Activated naive CD8-positive, alpha-beta T cell treated with anti-CD3 and anti-CD28 coated beads, Interleukin-2, amount 10 ng/mL, durations not matched to agents 7 days and 5 days (primary cell): ENCODE measurements around the gene TET2. TPM values are rescaled to one million over a fixed set of nuclear protein-coding genes. Genes with fewer than 3 reads are reported as not detected.
A peak's percentile ranks its signal among the peaks of the same experiment; 100 is the strongest.

Experiments
- ATAC-seq: fragments of 150-1000 bp; cut with Tn5 transposase; one replicate; pipeline ENCODE4 v1.10.0; 2021; ENCODE audit warnings: low read depth, moderate library complexity
- POLR2A ChIA-PET: fragments of 350-600 bp; sonication (Branson Sonifier 250); formaldehyde crosslinking; loops from one replicate; lab custom pipeline; 2021; ENCODE audit warnings: antibody characterized with exemption; lab: Charles Lee
- DNase-seq: peaks from one replicate; pipeline ENCODE4 v3.0.0; 2021
- H3K27ac Mint-ChIP-seq: one replicate; pipeline ENCODE4 v1.8.0; 2022; ENCODE audit warnings: mild to moderate bottlenecking, mixed read lengths
- H3K27me3 Mint-ChIP-seq: one replicate; pipeline ENCODE4 v1.8.0; 2022; ENCODE audit warnings: mild to moderate bottlenecking, moderate library complexity, mixed read lengths
- H3K36me3 Mint-ChIP-seq: one replicate; pipeline ENCODE4 v1.8.0; 2021; ENCODE audit warnings: mild to moderate bottlenecking, mixed read lengths
- H3K4me1 Mint-ChIP-seq: one replicate; pipeline ENCODE4 v1.8.0; 2021; ENCODE audit warnings: mixed read lengths
- H3K4me3 Mint-ChIP-seq: one replicate; pipeline ENCODE4 v1.8.0; 2022; ENCODE audit warnings: mild to moderate bottlenecking, moderate library complexity, mixed read lengths
- H3K9me3 Mint-ChIP-seq: one replicate; pipeline ENCODE4 v1.8.0; 2021; ENCODE audit warnings: mixed read lengths
- total RNA-seq, 2 experiments: library from RNA; stranded (reverse); gene quantifications; one replicate each; pipeline ENCODE4 v1.2.3, GENCODE V29; 2021

TET2 gene
- total RNA-seq, 2 experiments from 2014 or later, result 29.2 to 31.4 TPM

- Mint-ChIP-seq H3K36me3 (peaks cover 40% of the 10 kb centered on the region), H3K27ac (no peak overlapping the region), H3K4me1 (peaks cover 15% of the 10 kb centered on the region)
Observed at GRCh38 chr4:105197777-105198176, 51.1 kb downstream of the TET2 start.

GRCh38 chr4:105198541-105198940 is 51.9 kb downstream of the TET2 start:
- Mint-ChIP-seq H3K36me3 (peaks cover 37% of the 10 kb centered on the region), H3K4me3 (no peak overlapping the region), H3K9me3 (no peaks in the 10 kb centered on the region), H3K4me1 (peaks cover 12% of the 10 kb centered on the region), H3K27me3 (no peaks in the 10 kb centered on the region), H3K27ac (no peak overlapping the region)
- POLR2A ChIA-PET, result no interaction called here
- ATAC-seq, result no peak
- DNase-seq, result no peak

More at GRCh38 chr4:105197777-105198176, 51.1 kb downstream of the TET2 start:
- ATAC-seq (no peak), DNase-seq (no peak)
- POLR2A ChIA-PET, result no interaction called here
- no peaks in the 10 kb centered on the region for H3K27me3 Mint-ChIP-seq
- no peaks in the 10 kb centered on the region for H3K9me3 Mint-ChIP-seq
- no peak overlapping the region for H3K4me3 Mint-ChIP-seq

GRCh38 chr4:105206214-105206613 is 59.5 kb downstream of the TET2 start:
- no peaks in the 10 kb centered on the region for H3K27me3 Mint-ChIP-seq
- H3K9me3 Mint-ChIP-seq, result no peaks in the 10 kb centered on the region
- DNase-seq (no peak), ATAC-seq (no peak)
- H3K27ac Mint-ChIP-seq, result no peak overlapping the region
- POLR2A ChIA-PET, result no interaction called here
- no peaks in the 10 kb centered on the region for H3K4me1 Mint-ChIP-seq
- H3K36me3 Mint-ChIP-seq, result peaks cover 45% of the 10 kb centered on the region
- H3K4me3 Mint-ChIP-seq, result no peak overlapping the region

DNA sequence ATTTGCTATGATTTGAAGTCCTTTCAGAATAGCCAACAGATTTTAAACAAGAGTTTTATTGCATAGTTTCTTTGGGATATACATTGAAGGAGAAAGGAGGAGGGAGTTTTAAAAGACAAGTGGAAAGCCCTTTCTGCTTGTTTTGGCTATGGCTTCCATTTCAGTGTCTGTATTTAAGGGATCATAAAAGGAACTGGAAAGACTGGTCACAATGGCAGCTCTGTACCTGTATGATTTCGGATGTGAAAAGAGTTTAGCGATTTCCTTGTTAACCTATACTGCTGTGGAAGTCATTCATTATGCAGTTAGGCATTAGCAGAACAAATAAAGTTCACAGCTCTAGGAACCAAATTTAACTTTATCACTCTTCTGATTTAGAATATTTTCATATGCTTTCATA is 60.7 kb downstream of the TET2 start:
- H3K27me3 Mint-ChIP-seq, result no peaks in the 10 kb centered on the region
- POLR2A ChIA-PET, result no interaction called here
- no peak overlapping the region for H3K4me3 Mint-ChIP-seq
- no peak overlapping the region for H3K27ac Mint-ChIP-seq
- H3K4me1 Mint-ChIP-seq, result no peaks in the 10 kb centered on the region
- no peak for DNase-seq
- no peak for ATAC-seq
- peaks cover 48% of the 10 kb centered on the region for H3K36me3 Mint-ChIP-seq
- H3K9me3 Mint-ChIP-seq, result no peaks in the 10 kb centered on the region

DNA sequence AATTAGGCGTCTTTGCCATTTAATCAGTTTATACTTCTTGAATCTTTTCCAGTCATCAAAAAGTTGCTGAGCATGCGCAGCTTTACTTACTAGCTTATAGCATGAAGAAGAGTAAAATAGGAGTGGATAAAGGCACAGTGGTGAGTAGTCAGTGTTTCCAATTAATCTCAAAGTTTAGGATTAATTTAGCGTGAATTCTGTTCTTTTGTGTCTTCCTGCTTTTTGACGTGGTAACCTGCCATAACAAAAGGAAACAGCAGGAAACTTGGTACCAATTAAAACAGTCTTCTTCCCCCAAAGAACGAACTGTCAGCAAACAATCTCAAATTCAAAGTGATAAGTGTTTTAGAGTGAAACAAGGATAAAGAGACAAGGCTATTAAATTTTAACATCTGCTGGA is 61.9 kb downstream of the TET2 start:
- no peaks in the 10 kb centered on the region for H3K27me3 Mint-ChIP-seq
- peaks cover 42% of the 10 kb centered on the region for H3K36me3 Mint-ChIP-seq
- ATAC-seq (no peak), DNase-seq (no peak)
- no peak overlapping the region for H3K4me3 Mint-ChIP-seq
- no peak overlapping the region for H3K27ac Mint-ChIP-seq
- POLR2A ChIA-PET, result no interaction called here
- H3K9me3 Mint-ChIP-seq, result no peaks in the 10 kb centered on the region
- no peaks in the 10 kb centered on the region for H3K4me1 Mint-ChIP-seq

- no peak for DNase-seq
Observed at GRCh38 chr4:105210916-105211315, 64.2 kb downstream of the TET2 start.

GRCh38 chr4:105215609-105216313 is 69.1 kb downstream of the TET2 start:
- no peak overlapping the region for H3K27ac Mint-ChIP-seq
- peaks cover 2% of the 10 kb centered on the region for H3K9me3 Mint-ChIP-seq
- no peak overlapping the region for H3K4me3 Mint-ChIP-seq
- H3K4me1 Mint-ChIP-seq, result peaks cover 12% of the 10 kb centered on the region
- H3K36me3 Mint-ChIP-seq, result peaks cover 44% of the 10 kb centered on the region
- ATAC-seq (peak; percentile 39), DNase-seq (no peak)
- POLR2A ChIA-PET, result no interaction called here
- H3K27me3 Mint-ChIP-seq, result no peaks in the 10 kb centered on the region

More at GRCh38 chr4:105210916-105211315, 64.2 kb downstream of the TET2 start:
- H3K4me3 Mint-ChIP-seq, result no peak overlapping the region
- H3K27me3 Mint-ChIP-seq, result no peaks in the 10 kb centered on the region
- no peak for ATAC-seq
- POLR2A ChIA-PET, result no interaction called here
- peaks cover 49% of the 10 kb centered on the region for H3K36me3 Mint-ChIP-seq
- H3K27ac Mint-ChIP-seq, result no peak overlapping the region
- peaks cover 9% of the 10 kb centered on the region for H3K4me1 Mint-ChIP-seq
- no peaks in the 10 kb centered on the region for H3K9me3 Mint-ChIP-seq

GRCh38 chr4:105225500-105225899 is 78.8 kb downstream of the TET2 start:
- POLR2A ChIA-PET, result no interaction called here

DNA sequence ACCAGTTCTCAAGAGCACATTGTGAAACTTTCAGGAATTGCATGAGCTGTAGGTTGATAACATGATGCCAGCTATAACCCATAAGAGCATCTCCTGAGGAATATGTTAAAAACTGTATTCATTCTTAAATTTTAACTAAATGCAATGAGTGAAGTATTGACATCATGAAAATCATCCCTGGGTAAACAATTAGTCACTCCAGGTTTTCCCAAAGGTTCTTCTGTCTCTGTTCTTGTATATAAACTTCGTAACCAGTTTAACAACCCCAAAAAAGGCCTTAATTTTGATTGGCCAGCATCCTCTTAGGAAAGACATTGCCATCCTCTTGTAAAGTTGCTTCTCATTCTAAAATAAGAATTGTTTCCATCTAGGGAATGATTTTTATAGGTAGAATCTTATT is 80.4 kb downstream of the TET2 start:
- peaks cover 18% of the 10 kb centered on the region for H3K36me3 Mint-ChIP-seq
- H3K27me3 Mint-ChIP-seq, result no peaks in the 10 kb centered on the region
- POLR2A ChIA-PET, result no interaction called here
- no peak overlapping the region for H3K4me3 Mint-ChIP-seq
- H3K27ac Mint-ChIP-seq, result no peak overlapping the region
- ATAC-seq (no peak), DNase-seq (no peak)
- H3K4me1 Mint-ChIP-seq, result peaks cover 3% of the 10 kb centered on the region
- peaks cover 4% of the 10 kb centered on the region for H3K9me3 Mint-ChIP-seq

More at GRCh38 chr4:105225500-105225899, 78.8 kb downstream of the TET2 start:
- ATAC-seq, result no peak
- DNase-seq, result no peak
- peaks cover 3% of the 10 kb centered on the region for H3K9me3 Mint-ChIP-seq
- no peak overlapping the region for H3K27ac Mint-ChIP-seq
- peaks cover 17% of the 10 kb centered on the region for H3K36me3 Mint-ChIP-seq
- no peaks in the 10 kb centered on the region for H3K27me3 Mint-ChIP-seq
- H3K4me3 Mint-ChIP-seq, result no peak overlapping the region
- H3K4me1 Mint-ChIP-seq, result peaks cover 3% of the 10 kb centered on the region

DNA sequence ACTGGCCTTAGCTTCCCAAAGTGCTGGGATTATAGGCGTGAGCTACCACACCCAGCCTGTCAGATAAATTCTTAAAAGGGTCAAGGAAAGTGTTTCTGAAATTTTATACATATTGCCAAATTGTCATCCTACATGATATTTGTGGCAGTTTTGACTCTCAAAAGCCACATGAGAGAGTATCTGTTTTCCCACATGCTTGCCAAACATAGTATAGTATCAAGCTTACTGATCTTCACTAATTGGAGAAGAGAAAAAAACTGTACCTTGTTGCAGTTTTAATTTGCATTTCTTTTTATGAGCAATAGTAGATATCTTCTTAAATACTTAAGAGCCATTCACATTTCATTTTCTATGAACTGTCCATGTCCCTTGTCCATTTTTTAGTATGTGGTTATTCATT is 83.6 kb downstream of the TET2 start:
- peaks cover 29% of the 10 kb centered on the region for H3K36me3 Mint-ChIP-seq
- DNase-seq, result no peak
- H3K27me3 Mint-ChIP-seq, result no peaks in the 10 kb centered on the region
- no peak overlapping the region for H3K4me3 Mint-ChIP-seq
- ATAC-seq, result no peak
- H3K27ac Mint-ChIP-seq, result no peak overlapping the region
- H3K4me1 Mint-ChIP-seq, result peaks cover 3% of the 10 kb centered on the region
- POLR2A ChIA-PET, result no interaction called here
- peaks cover 1% of the 10 kb centered on the region for H3K9me3 Mint-ChIP-seq

- Mint-ChIP-seq H3K4me1 (peaks cover 4% of the 10 kb centered on the region), H3K27ac (no peak overlapping the region), H3K36me3 (peaks cover 39% of the 10 kb centered on the region), H3K27me3 (no peaks in the 10 kb centered on the region), H3K4me3 (no peak overlapping the region), H3K9me3 (peaks cover 1% of the 10 kb centered on the region)
- DNase-seq, result no peak
- POLR2A ChIA-PET, result no interaction called here
- no peak for ATAC-seq
Observed at GRCh38 chr4:105232374-105232773, 85.7 kb downstream of the TET2 start.

DNA sequence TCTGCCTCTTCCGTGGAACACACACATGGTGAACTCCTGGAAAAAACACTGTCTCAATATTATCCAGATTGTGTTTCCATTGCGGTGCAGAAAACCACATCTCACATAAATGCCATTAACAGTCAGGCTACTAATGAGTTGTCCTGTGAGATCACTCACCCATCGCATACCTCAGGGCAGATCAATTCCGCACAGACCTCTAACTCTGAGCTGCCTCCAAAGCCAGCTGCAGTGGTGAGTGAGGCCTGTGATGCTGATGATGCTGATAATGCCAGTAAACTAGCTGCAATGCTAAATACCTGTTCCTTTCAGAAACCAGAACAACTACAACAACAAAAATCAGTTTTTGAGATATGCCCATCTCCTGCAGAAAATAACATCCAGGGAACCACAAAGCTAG is 87.9 kb downstream of the TET2 start:
- H3K27me3 Mint-ChIP-seq, result no peaks in the 10 kb centered on the region
- ATAC-seq (no peak), DNase-seq (no peak)
- peaks cover 52% of the 10 kb centered on the region for H3K36me3 Mint-ChIP-seq
- peaks cover 1% of the 10 kb centered on the region for H3K9me3 Mint-ChIP-seq
- peaks cover 4% of the 10 kb centered on the region for H3K4me1 Mint-ChIP-seq
- no peak overlapping the region for H3K4me3 Mint-ChIP-seq
- POLR2A ChIA-PET, result no interaction called here
- H3K27ac Mint-ChIP-seq, result no peak overlapping the region

DNA sequence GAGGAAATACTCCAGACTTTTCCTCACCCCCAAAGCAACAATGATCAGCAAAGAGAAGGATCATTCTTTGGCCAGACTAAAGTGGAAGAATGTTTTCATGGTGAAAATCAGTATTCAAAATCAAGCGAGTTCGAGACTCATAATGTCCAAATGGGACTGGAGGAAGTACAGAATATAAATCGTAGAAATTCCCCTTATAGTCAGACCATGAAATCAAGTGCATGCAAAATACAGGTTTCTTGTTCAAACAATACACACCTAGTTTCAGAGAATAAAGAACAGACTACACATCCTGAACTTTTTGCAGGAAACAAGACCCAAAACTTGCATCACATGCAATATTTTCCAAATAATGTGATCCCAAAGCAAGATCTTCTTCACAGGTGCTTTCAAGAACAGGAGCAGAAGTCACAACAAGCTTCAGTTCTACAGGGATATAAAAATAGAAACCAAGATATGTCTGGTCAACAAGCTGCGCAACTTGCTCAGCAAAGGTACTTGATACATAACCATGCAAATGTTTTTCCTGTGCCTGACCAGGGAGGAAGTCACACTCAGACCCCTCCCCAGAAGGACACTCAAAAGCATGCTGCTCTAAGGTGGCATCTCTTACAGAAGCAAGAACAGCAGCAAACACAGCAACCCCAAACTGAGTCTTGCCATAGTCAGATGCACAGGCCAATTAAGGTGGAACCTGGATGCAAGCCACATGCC is 89.7 kb downstream of the TET2 start:
- POLR2A ChIA-PET, result no interaction called here
- Mint-ChIP-seq H3K36me3 (peaks cover 53% of the 10 kb centered on the region), H3K4me3 (no peak overlapping the region), H3K27ac (no peak overlapping the region), H3K27me3 (no peaks in the 10 kb centered on the region), H3K9me3 (peaks cover 1% of the 10 kb centered on the region), H3K4me1 (peaks cover 4% of the 10 kb centered on the region)
- DNase-seq (no peak), ATAC-seq (no peak)

DNA sequence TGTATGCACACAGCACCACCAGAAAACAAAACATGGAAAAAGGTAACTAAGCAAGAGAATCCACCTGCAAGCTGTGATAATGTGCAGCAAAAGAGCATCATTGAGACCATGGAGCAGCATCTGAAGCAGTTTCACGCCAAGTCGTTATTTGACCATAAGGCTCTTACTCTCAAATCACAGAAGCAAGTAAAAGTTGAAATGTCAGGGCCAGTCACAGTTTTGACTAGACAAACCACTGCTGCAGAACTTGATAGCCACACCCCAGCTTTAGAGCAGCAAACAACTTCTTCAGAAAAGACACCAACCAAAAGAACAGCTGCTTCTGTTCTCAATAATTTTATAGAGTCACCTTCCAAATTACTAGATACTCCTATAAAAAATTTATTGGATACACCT is 90.2 kb downstream of the TET2 start:
- ATAC-seq (no peak), DNase-seq (no peak)
- H3K9me3 Mint-ChIP-seq, result peaks cover under 1% of the 10 kb centered on the region
- H3K4me1 Mint-ChIP-seq, result peaks cover 4% of the 10 kb centered on the region
- H3K27me3 Mint-ChIP-seq, result no peaks in the 10 kb centered on the region
- H3K4me3 Mint-ChIP-seq, result no peak overlapping the region
- POLR2A ChIA-PET, result no interaction called here
- no peak overlapping the region for H3K27ac Mint-ChIP-seq
- peaks cover 51% of the 10 kb centered on the region for H3K36me3 Mint-ChIP-seq
